Amygdala (tissue), 56 donors: ENCODE data around the gene UCHL3.

Experiments
- DNase-seq, 56 donors: peaks; one replicate each; lab custom pipeline; 2025; lab: John Stamatoyannopoulos, UW

The UCHL3 gene

GRCh38 chr13:75549262-75550158 lies at the start of gene UCHL3:
TSS of gene UCHL3 (plus strand) at chr13:75549791. CDS start at chr13:75549821, 30 bp downstream.
- peak; percentile 69 to 98 (median 91) for DNase-seq

- DNase-seq = no peak
These were observed 44.3 kb upstream of the UCHL3 start for GRCh38 chr13:75505327-75505726.

GRCh38 chr13:75506018-75506417 lies 43.6 kb upstream of the UCHL3 start:
- no peak for DNase-seq

- no peak for DNase-seq
These were observed 42.3 kb upstream of the UCHL3 start for GRCh38 chr13:75507027-75508001.

GRCh38 chr13:75508002-75508548 lies 41.5 kb upstream of the UCHL3 start:
- no peak for DNase-seq

- no peak for DNase-seq
These were observed 38.5 kb upstream of the UCHL3 start for GRCh38 chr13:75511051-75511625.

- DNase-seq = no peak
These were observed 37.3 kb upstream of the UCHL3 start for GRCh38 chr13:75512253-75512652.

GRCh38 chr13:75513271-75513670 lies 36.3 kb upstream of the UCHL3 start:
- no peak for DNase-seq

GRCh38 chr13:75514080-75514995 lies 35.3 kb upstream of the UCHL3 start:
- no peak for DNase-seq

- DNase-seq = no peak
These were observed 31.0 kb upstream of the UCHL3 start for GRCh38 chr13:75518439-75519088.

GRCh38 chr13:75521956-75522355 lies 27.6 kb upstream of the UCHL3 start:
- DNase-seq = no peak

GRCh38 chr13:75530549-75530961 lies 19.0 kb upstream of the UCHL3 start:
- DNase-seq = no peak

GRCh38 chr13:75533861-75534260 lies 15.7 kb upstream of the UCHL3 start:
- no peak for DNase-seq

GRCh38 chr13:75537401-75538365 lies 11.9 kb upstream of the UCHL3 start, which contains the start of gene COMMD6:
TSS of gene COMMD6 (minus strand) at chr13:75537841. CDS start at chr13:75537805, 36 bp downstream.
- peak; percentile 6 to 79 (median 54) for DNase-seq

- DNase-seq = peak in 4 of 56 donors; percentile 5 to 26 (median 16)
These were observed 8.3 kb upstream of the UCHL3 start for GRCh38 chr13:75541287-75541686.

GRCh38 chr13:75541961-75542360 lies 7.6 kb upstream of the UCHL3 start:
- no peak for DNase-seq

GRCh38 chr13:75544681-75545330 lies 4.8 kb upstream of the UCHL3 start:
- no peak for DNase-seq
